SU-DHL-6 (cell line): ENCODE data around the gene GGT5.

Experiments
- H2AFZ ChIP-seq: fragments of 200-600 bp; sonication (generic); 2 replicates; pipeline ENCODE4 v1.6.1; 2014; ENCODE audit warnings: low read depth, mild to moderate bottlenecking, moderate library complexity, mixed read lengths, antibody characterized with exemption, low read length; ENCODE audit not compliant: severe bottlenecking
- H3F3A ChIP-seq: fragments of 200-600 bp; shearing (Covaris generic); 2 replicates; pipeline ENCODE4 v1.6.0; 2016; ENCODE audit warnings: antibody characterized with exemption, mild to moderate bottlenecking; ENCODE audit not compliant: insufficient read depth
- H3K27ac ChIP-seq: fragments of 200-600 bp; sonication (generic); 2 replicates; pipeline ENCODE4 v1.5.1; 2016; ENCODE audit warnings: low read depth, mild to moderate bottlenecking, low read length, moderate library complexity, mixed read lengths
- H3K27me3 ChIP-seq: fragments of 200-600 bp; sonication (generic), shearing (Covaris generic); 2 replicates; pipeline ENCODE4 v1.6.0; 2014; ENCODE audit warnings: mild to moderate bottlenecking, low read length
- H3K36me3 ChIP-seq: fragments of 200-600 bp; sonication (generic); 2 replicates; pipeline ENCODE4 v1.6.1; 2014; ENCODE audit warnings: mild to moderate bottlenecking, low read length, mixed read lengths
- H3K4me2 ChIP-seq: fragments of 300-600, 200-600 bp; shearing (Covaris generic), sonication (generic); 2 replicates; pipeline ENCODE4 v1.6.0; 2014; ENCODE audit warnings: low read length, low read depth, mild to moderate bottlenecking; ENCODE audit not compliant: poor library complexity, severe bottlenecking
- H3K4me3 ChIP-seq: fragments of 200-600 bp; sonication (generic); 2 replicates; pipeline ENCODE4 v1.5.1; 2014; ENCODE audit warnings: antibody characterized with exemption, low read length, mild to moderate bottlenecking, mixed read lengths; ENCODE audit not compliant: insufficient read depth, poor library complexity, severe bottlenecking
- H3K79me2 ChIP-seq: fragments of 200-600 bp; sonication (generic); 2 replicates; pipeline ENCODE4 v1.6.1; 2014; ENCODE audit warnings: mild to moderate bottlenecking, low read length, moderate library complexity; ENCODE audit not compliant: insufficient read depth
- H3K9ac ChIP-seq: fragments of 200-600 bp; sonication (generic); 2 replicates; pipeline ENCODE4 v1.7.0; 2014; ENCODE audit warnings: mild to moderate bottlenecking, low read length
- H3K9me2 ChIP-seq: fragments of 200-600 bp; sonication (generic); replicated peaks from 2 replicates; pipeline ENCODE4 v1.6.1; 2014; ENCODE audit warnings: low read length; ENCODE audit not compliant: insufficient read depth
- H3K9me3 ChIP-seq: fragments of 200-600 bp; sonication (generic); 2 replicates; pipeline ENCODE4 v1.6.1; 2014; ENCODE audit warnings: low read length, mixed read lengths; ENCODE audit not compliant: insufficient read depth
- H4K20me1 ChIP-seq: fragments of 200-600 bp; sonication (generic); 2 replicates; pipeline ENCODE4 v1.6.1; 2014; ENCODE audit warnings: low read depth, mild to moderate bottlenecking, antibody characterized with exemption, low read length, moderate library complexity, mixed read lengths
- EZH2phosphoT487 ChIP-seq: fragments of 200-600 bp; sonication (generic), shearing (Covaris generic); conservative IDR thresholded peaks from 2 replicates; pipeline ENCODE4 v1.6.1; 2018; ENCODE audit warnings: mild to moderate bottlenecking, antibody characterized with exemption, low read length, moderate library complexity, mixed read lengths
- TF ChIP-seq, protein P1 (sequence below): fragments of 200-600 bp; sonication (generic); IDR thresholded peaks from one replicate; pipeline ENCODE4 v1.5.1; 2017; ENCODE audit warnings: antibody characterized with exemption, mild to moderate bottlenecking, low read length, moderate library complexity; ENCODE audit not compliant: insufficient read depth, poor library complexity, severe bottlenecking

Gene GGT5

GRCh38 chr22:24186892-24187670 is 57.8 kb downstream of the GGT5 start:
- no peaks in the 10 kb centered on the region for H4K20me1 ChIP-seq
- H2AFZ ChIP-seq, result no peak overlapping the region
- H3K79me2 ChIP-seq, result no peaks in the 10 kb centered on the region
- no peaks in the 10 kb centered on the region for H3K36me3 ChIP-seq
- no peaks in the 10 kb centered on the region for H3K9me2 ChIP-seq
- H3K27me3 ChIP-seq, result no peaks in the 10 kb centered on the region
- no peak overlapping the region for H3K27ac ChIP-seq
- no peak for TF ChIP-seq EZH2phosphoT487
- TF ChIP-seq, protein P1, sequence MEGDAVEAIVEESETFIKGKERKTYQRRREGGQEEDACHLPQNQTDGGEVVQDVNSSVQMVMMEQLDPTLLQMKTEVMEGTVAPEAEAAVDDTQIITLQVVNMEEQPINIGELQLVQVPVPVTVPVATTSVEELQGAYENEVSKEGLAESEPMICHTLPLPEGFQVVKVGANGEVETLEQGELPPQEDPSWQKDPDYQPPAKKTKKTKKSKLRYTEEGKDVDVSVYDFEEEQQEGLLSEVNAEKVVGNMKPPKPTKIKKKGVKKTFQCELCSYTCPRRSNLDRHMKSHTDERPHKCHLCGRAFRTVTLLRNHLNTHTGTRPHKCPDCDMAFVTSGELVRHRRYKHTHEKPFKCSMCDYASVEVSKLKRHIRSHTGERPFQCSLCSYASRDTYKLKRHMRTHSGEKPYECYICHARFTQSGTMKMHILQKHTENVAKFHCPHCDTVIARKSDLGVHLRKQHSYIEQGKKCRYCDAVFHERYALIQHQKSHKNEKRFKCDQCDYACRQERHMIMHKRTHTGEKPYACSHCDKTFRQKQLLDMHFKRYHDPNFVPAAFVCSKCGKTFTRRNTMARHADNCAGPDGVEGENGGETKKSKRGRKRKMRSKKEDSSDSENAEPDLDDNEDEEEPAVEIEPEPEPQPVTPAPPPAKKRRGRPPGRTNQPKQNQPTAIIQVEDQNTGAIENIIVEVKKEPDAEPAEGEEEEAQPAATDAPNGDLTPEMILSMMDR, result no peak
- no peaks in the 10 kb centered on the region for H3K9me3 ChIP-seq
- no peak overlapping the region for H3K4me3 ChIP-seq
- H3F3A ChIP-seq, result no peaks in the 10 kb centered on the region
- H3K4me2 ChIP-seq, result no peak overlapping the region
- H3K9ac ChIP-seq, result no peak overlapping the region

DNA sequence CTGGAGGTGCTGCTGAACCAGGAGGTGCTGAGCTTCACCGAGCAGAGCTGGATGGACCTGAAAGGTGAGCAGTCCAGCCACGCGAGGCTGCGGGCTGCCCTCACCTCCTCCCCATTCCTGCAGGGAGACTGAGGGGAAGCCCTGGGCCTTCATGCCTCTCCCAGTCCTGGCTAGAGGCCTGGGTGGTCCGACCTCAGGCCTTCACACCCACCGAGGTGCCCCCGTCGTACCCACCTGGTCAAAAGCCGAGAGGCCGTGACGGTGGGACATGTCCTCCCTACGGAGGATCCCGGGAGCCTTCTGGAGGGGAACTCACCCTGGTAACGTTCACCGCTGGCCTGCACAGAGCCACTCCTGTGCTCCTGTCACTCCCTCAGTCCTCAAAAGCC is 58.5 kb downstream of the GGT5 start:
- Histone ChIP-seq H3K4me2 (no peak overlapping the region), H3K9me2 (no peaks in the 10 kb centered on the region), H3K79me2 (no peaks in the 10 kb centered on the region), H3K36me3 (no peaks in the 10 kb centered on the region), H3F3A (no peaks in the 10 kb centered on the region), H3K27me3 (no peaks in the 10 kb centered on the region), H3K9me3 (no peaks in the 10 kb centered on the region), H2AFZ (no peak overlapping the region), H3K9ac (no peak overlapping the region), H3K4me3 (no peak overlapping the region), H4K20me1 (no peaks in the 10 kb centered on the region), H3K27ac (no peak overlapping the region)
- no peak for TF ChIP-seq EZH2phosphoT487
- TF ChIP-seq, protein P1, result no peak

GRCh38 chr22:24185501-24186351 is 59.2 kb downstream of the GGT5 start:
- no peaks in the 10 kb centered on the region for H4K20me1 ChIP-seq
- no peak overlapping the region for H3K4me2 ChIP-seq
- H3K36me3 ChIP-seq, result no peaks in the 10 kb centered on the region
- H3K79me2 ChIP-seq, result no peaks in the 10 kb centered on the region
- no peak overlapping the region for H3K4me3 ChIP-seq
- H3K9me3 ChIP-seq, result no peaks in the 10 kb centered on the region
- no peak overlapping the region for H3K9ac ChIP-seq
- H3K27me3 ChIP-seq, result no peaks in the 10 kb centered on the region
- H3F3A ChIP-seq, result no peaks in the 10 kb centered on the region
- H2AFZ ChIP-seq, result no peak overlapping the region
- TF ChIP-seq, protein P1, result no peak
- no peak for TF ChIP-seq EZH2phosphoT487
- no peaks in the 10 kb centered on the region for H3K9me2 ChIP-seq
- no peak overlapping the region for H3K27ac ChIP-seq
